Neutrophil (primary cell): ENCODE measurements around the gene KIFC3.
"Not testable (repeated sequence)": the region's sequence is repeated elsewhere in the genome, so short reads cannot be mapped to it uniquely, and the experiment has no call there.

Source experiments
- H3K27ac ChIP-seq: fragments of 200-600 bp; sonication (generic); 2 replicates; pipeline ENCODE4 v1.5.1; 2016; ENCODE audit warnings: mild to moderate bottlenecking, moderate library complexity
- H3K27me3 ChIP-seq: fragments of 200-600 bp; sonication (generic); 2 replicates; pipeline ENCODE4 v1.6.0; 2016; ENCODE audit warnings: mild to moderate bottlenecking
- H3K36me3 ChIP-seq: fragments of 200-600 bp; sonication (generic); 2 replicates; pipeline ENCODE4 v1.5.1; 2017
- H3K4me1 ChIP-seq, 2 experiments: fragments of 200-600 bp in 1 of 2; sonication (generic) in 1 of 2; 1 replicate in 1 of 2; 2 replicates in 1 of 2; pipeline versions ENCODE4 v1.5.1 to v1.6.1; 2013 to 2016; ENCODE audit warnings: low read depth in 1 of 2, low read length in 1 of 2, mild to moderate bottlenecking in 1 of 2, moderate library complexity in 1 of 2; ENCODE audit not compliant: control insufficient read depth in 1 of 2, insufficient read depth in 1 of 2
- H3K4me3 ChIP-seq, 2 experiments: fragments of 200-600 bp in 1 of 2; sonication (generic) in 1 of 2; 1 replicate in 1 of 2; 2 replicates in 1 of 2; pipeline ENCODE4 v1.5.1; 2013 to 2016; ENCODE audit warnings: low read depth in 1 of 2, low read length in 1 of 2, mild to moderate bottlenecking in 1 of 2, moderate library complexity in 1 of 2
- H3K9me3 ChIP-seq: fragments of 200-600 bp; sonication (generic); 2 replicates; pipeline ENCODE4 v1.5.1; 2016
- CTCF ChIP-seq: fragments of 200-600 bp; sonication (generic); IDR thresholded peaks from 2 replicates; pipeline ENCODE4 v1.5.1; 2016; ENCODE audit warnings: antibody characterized with exemption

Gene KIFC3

DNA sequence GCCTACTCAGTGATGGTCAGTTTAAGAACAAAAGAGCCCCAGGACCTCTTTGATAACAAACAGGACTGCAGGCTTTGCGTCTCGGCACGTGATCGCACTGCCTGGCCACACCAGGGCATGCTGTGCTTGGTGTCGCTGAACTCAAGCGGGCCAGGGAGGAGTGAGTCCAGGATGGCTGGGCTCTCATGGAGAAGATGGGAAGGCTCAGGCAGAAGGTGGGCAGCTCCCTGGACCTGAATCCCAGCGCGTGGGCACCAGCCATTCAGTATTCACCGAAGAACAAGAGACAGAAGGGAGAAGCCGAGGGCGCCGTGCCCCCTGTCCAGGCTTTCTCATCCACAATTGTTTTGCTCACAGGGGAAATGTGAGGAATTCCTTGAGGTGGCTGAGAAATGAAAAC lies 54.8 kb downstream of the KIFC3 start:
- Histone ChIP-seq H3K27me3 (no peaks in the 10 kb centered on the region), H3K4me3 (no peak overlapping the region), H3K9me3 (no peaks in the 10 kb centered on the region), H3K36me3 (peaks cover 74% of the 10 kb centered on the region), H3K4me1 (no peaks in the 10 kb centered on the region), H3K27ac (no peak overlapping the region)
- TF ChIP-seq CTCF = no peak

- H3K36me3 ChIP-seq = peaks cover 74% of the 10 kb centered on the region
Observed at GRCh38 chr16:57747091-57747490, 55.2 kb downstream of the KIFC3 start.

DNA sequence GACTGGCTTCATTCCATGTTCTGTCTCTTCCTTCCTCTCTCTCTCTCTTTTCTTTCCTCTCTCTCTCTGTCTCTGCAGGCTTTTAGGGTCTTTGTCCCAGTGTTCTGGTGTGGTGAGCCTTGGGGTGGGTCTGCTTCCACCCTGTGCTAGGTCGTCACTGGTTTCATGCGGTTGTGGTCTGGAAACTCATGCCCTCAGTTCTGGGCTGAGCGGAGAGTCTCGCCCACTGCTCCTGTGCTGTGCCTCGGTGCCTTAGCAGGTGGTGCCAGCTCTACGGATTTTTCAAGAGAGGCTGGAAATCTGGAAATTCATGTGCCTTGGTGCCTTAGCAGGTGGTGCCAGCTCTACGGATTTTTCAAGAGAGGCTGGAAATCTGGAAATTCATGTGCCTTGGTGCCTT lies 56.0 kb downstream of the KIFC3 start:
- not testable (repeated sequence) for H3K4me1 ChIP-seq, H3K27me3 ChIP-seq, H3K9me3 ChIP-seq, H3K4me3 ChIP-seq, H3K27ac ChIP-seq
- H3K36me3 ChIP-seq = peaks cover 74% of the 10 kb centered on the region

More at GRCh38 chr16:57747091-57747490, 55.2 kb downstream of the KIFC3 start:
- TF ChIP-seq CTCF = no peak
- no peaks in the 10 kb centered on the region for H3K9me3 ChIP-seq
- H3K27ac ChIP-seq = no peak overlapping the region
- H3K4me3 ChIP-seq = no peak overlapping the region
- no peaks in the 10 kb centered on the region for H3K4me1 ChIP-seq
- H3K27me3 ChIP-seq = no peaks in the 10 kb centered on the region

DNA sequence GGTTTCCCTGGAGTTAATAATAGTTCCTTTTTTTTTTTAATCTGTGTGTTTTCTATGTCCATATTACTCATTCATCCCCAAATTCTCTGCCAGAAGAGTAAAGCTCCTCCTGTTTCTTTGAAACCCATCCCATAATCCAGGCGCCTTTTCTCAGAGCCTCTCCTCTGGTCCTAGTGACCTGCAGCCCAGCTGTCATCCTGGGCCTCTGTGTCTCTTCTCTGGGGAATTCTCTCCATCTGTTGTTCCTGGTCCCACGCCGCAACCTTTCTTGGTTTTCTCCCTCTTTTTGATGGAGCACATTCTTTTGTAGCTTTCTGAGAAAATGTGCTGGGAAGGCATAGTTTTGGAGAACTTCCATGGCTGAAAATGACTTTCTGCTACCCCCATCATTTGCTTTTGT lies 56.5 kb downstream of the KIFC3 start:
- TF ChIP-seq CTCF = no peak
- H3K27ac ChIP-seq = no peak overlapping the region
- H3K4me3 ChIP-seq = no peak overlapping the region
- no peaks in the 10 kb centered on the region for H3K9me3 ChIP-seq
- peaks cover 74% of the 10 kb centered on the region for H3K36me3 ChIP-seq
- H3K27me3 ChIP-seq = no peaks in the 10 kb centered on the region
- H3K4me1 ChIP-seq = no peaks in the 10 kb centered on the region

- Histone ChIP-seq H3K36me3 (peaks cover 75% of the 10 kb centered on the region), H3K4me3 (no peak overlapping the region), H3K4me1 (no peaks in the 10 kb centered on the region), H3K9me3 (no peaks in the 10 kb centered on the region), H3K27ac (no peak overlapping the region), H3K27me3 (no peaks in the 10 kb centered on the region)
- TF ChIP-seq CTCF = no peak
Observed at GRCh38 chr16:57744642-57744903, 57.7 kb downstream of the KIFC3 start.

DNA sequence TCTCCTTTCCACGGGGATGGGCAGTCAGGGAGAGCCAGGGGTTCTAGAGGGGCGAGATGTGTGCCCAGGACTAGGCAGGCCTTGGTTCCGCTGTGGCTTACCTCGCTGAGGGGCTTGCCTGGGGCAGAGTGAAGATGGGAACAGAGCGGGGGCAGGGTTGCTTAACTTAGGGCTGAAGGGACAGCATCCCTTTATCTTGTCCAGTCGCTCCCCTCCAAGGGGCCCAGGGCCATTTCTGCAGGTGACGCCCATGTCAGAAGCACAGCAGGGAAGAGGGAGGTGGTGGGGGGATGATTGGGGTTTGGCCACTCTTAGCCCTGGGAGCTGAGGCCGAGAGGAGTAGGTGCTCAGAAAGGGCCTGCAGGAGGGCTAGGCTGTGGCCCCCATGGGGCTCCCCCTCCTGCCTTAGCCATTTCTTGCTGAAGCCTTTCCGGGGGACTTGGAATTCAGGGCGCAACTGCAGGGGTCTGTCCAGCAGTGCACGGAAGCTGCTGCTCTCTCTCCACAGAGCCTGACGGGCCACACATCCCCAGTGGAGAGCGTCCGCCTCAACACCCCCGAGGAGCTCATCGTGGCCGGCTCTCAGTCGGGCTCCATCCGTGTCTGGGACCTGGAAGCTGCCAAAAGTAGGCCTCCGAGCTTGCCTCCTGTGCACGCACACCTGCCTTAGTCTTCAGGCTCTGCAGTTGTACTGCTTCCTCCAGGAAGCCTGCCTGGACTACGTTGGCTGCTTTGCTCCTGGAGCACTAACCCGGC lies 58.2 kb downstream of the KIFC3 start:
- TF ChIP-seq CTCF = no peak
- no peak overlapping the region for H3K4me3 ChIP-seq
- H3K9me3 ChIP-seq = no peaks in the 10 kb centered on the region
- peaks cover 71% of the 10 kb centered on the region for H3K36me3 ChIP-seq
- H3K4me1 ChIP-seq = no peaks in the 10 kb centered on the region
- no peak overlapping the region for H3K27ac ChIP-seq
- no peaks in the 10 kb centered on the region for H3K27me3 ChIP-seq
